GM18951 (cell line): Measurements from ENCODE around the gene ATP10B.
"Not testable (repeated sequence)": the region's sequence is repeated elsewhere in the genome, so short reads cannot be mapped to it uniquely, and the experiment has no call there.

Experiments
- POLR2A ChIP-seq: IDR thresholded peaks from 4 replicates; pipeline ENCODE4 v1.6.1; 2011; ENCODE audit warnings: mild to moderate bottlenecking; ENCODE audit not compliant: insufficient read length, insufficient read depth; ENCODE audit errors: extremely low read depth
- in situ Hi-C: fragments of 300-500 bp; cut with MboI; formaldehyde crosslinking; loops from one replicate; pipeline ENCODE4 v1.12.0; 2022; ENCODE audit warnings: low sequenced_read_pairs, mixed read lengths, inconsistent platforms; ENCODE audit not compliant: unreplicated experiment

ATP10B gene

DNA sequence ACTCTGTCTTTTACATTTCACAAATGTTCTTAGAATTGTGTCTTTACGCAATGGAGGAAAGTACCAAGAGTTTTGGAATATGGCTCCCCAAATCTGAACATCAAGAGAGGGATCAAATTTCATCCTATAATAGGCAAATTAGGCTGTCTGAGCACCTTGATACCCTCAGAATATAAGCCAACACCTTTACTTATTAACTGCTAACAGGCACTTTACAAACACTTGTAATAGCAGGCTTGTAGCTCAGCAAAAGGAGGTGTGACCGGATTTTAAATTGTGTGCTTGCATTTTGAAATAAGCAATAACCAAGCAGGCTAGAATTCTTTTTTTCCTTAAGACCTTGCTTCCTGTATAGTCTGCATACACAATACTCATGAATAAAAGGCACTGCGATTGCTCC, 92.0 kb downstream of the ATP10B start:
- no peak for TF ChIP-seq POLR2A
- in situ Hi-C loops, result no loop called here

DNA sequence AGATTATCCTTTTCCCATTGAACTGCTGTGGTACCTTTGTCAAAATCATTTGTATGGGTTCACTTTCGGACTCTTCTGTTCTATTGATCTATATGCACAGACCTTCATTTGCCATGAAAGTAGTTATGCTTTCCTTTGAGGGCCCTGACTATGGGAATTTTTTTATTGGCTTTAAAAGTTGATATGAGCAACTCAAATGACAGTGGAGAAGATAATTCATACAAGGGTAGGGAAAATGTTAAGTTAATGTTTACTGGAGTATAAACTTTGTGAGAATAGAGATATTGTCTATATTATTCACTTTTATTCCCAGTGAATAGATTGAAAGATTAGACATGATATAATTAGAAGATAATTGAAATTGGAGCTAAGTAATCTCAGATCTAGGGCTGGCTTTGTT, 94.8 kb downstream of the ATP10B start:
- no peak for TF ChIP-seq POLR2A
- in situ Hi-C loops, result no loop called here

DNA sequence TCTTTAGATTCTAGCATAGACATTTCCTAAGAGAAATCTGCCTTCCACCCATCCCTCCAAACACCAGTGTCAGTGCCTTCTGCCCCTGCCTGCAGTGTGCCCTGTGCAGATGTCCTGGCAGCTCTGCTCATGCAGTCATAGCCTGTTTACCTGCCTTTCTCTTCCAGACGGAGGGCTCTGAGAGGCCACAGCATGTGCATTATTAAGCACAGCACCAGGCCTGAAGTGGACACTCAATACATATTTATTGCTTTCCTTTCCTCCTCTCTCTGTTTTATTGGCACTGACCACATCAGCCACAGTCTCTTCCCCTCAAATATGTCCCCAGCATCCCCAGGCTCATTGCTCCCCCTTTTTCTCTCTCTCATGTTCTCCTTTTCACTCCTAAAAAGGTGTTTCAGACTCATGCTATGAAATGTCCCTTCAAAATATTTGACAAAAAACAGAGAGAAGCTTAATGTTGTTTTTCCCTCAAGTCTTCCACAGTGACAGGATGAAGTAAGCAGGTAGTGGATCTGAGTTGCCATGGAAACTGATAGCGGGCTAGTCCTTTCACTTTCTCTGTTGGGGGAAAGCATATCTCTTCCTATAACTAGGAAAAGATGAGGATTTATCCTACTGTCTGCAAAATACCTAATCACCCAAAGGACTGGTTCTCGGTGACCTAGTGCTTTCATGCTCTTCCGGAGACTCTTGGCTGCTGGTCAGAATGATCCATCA, 100.9 kb downstream of the ATP10B start:
- in situ Hi-C loops, result no loop called here
- TF ChIP-seq POLR2A, result no peak

DNA sequence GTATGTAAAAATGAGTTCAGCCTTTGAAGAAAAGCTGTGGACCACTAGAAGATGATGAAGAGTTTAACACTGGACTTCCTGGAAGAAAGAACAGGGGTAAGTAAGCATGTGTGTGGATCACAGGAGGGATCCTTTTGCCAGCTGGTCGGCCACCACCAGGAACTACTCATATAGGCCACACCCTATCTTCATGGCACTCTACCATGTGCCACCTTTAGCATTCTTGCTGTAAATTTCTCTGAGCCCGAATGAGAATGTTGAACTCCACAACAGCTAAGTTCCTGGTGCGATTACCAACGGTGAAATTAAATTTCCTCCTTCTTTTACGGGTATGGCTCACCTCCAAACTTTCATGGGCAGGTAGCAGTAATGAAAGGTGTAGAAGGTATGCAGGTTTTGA, 102.3 kb downstream of the ATP10B start:
- no peak for TF ChIP-seq POLR2A
- in situ Hi-C loops, result no loop called here

DNA sequence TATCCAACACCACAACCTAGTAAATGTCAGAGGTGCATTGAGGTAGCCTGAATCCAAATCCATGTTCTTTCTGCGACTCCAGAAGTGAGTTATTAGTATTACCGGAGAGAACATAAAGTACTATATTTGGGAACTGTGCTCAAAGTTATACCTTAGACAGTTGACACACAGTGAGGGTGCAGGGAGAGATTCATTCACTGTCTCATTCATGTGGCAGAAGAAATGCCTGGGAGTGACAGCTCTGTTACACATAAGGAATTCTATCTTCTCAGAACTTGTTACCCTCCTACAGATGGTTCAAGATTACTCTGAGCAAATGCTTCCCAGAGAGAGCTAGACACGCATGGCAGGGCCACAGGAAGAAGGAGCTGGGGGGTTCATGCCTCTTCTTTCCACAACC, 103.0 kb downstream of the ATP10B start:
- no peak for TF ChIP-seq POLR2A

DNA sequence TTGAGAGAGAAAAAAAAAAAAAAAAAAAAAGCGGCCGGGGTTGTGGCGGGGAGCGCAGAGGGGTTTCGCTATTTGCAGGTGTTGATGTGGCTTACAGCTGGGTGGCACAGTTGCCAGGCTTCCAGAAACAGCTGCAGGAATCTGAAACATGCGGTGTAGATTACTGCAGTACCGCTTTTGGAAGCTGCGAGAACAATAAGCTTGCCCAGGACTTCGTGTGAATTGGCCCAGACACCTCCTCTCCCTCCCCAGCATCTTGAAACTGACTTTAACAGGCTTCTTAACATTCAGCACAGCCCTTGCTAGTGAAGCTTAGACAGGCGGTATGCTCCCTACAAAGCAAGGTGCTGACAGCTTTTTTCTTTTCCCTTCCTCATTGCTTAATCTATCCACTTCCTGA, 104.0 kb downstream of the ATP10B start:
- TF ChIP-seq POLR2A, result no peak
- in situ Hi-C loops, result no loop called here

More for the DNA sequence above, 103.0 kb downstream of the ATP10B start:
- in situ Hi-C loops, result no loop called here

DNA sequence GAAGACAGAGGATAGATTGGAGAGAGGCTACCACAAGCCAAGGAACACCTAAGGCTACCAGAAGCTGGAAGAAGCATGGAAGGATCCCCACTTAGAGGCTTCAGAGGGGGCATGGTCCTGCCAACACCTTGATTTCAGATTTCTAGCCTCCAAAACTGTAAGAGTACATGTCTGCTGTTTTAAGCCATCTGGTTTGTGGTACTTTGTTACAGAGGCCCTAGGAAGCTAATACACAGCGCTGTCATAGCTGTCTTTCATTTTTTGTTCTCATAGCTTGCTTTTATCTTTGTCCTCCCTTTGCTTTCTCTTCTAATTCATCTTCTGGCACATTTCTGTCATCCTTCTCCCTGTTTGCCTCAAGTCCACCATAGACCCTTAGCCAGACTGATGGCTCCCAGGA, 104.5 kb downstream of the ATP10B start:
- TF ChIP-seq POLR2A, result no peak
- in situ Hi-C loops, result no loop called here

DNA sequence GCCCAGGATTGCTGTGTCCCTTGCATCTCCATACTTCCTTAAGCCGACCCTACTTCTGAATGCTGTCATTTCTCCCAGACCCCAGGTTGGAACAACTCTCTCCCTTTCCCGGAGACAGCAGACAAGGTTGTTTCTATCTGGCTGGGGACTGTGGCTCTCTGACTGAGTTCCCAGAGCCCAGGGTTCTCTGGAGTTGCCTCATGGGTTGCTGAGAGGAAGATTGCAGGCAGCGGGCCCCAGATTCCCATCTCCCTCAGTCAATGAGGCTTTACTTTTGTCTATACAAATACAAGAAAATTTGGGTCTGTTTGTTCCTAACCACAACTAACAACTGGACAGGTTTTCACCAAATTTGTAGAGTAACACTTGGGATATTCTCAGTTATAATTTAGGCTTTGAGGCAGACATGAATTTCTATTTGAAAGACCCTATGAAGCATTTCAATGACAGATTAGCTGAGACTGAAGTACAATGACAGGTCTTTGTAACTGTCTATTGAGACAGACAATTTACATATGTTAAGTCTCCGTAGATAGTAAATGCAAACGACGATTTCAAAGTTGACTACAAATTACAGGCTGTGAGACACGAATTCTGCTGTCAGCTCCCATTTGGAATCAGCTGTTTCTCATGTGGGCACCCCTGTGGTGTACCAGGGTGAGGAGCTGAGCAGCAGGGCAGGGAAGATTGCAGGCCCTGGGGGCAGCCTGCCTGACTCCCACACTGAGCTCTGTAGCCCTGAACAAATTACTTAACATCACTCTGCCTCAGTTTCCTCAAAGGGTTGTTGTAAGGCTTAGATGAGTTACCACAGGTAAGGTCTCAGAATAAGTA, 107.5 kb downstream of the ATP10B start:
- in situ Hi-C loops, result no loop called here
- no peak for TF ChIP-seq POLR2A

DNA sequence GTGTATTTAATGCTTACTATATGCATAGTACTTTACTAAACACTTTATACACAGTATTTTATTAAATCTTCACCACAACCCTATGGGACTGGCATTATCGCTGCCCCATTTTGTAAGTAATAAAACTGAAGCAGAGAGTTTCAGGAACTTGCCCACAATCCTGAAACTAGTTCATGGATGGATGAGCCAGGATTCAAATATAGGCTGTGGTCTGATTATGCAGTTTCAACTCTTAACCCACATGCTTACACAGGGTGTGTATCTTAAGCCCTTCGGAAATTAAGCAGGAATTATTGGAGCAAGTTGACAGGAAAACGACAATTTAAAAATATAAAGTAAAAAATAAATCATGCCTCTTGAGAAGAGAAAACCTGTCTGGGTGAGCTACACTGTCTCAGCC, 109.0 kb downstream of the ATP10B start:
- in situ Hi-C loops, result no loop called here
- TF ChIP-seq POLR2A, result no peak

DNA sequence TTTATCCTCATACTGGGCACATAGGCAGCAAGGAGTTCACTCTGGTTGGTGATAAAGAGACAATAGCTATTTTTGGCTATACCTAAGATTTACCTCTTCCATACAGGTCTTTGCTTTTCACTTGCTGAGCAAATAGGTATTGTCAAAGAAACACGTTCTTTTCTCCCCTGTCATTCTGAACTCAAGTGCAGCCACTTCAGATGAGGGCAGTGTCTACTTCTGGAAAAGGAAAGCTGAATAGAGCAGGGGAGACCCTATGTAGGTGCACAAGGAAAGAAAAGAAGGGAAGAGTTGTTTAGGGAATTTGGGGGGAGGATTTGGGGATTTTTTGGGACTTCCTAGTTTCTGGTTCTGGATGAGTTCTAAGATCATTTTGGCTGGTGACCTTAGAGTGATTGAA, 109.6 kb downstream of the ATP10B start:
- no peak for TF ChIP-seq POLR2A
- in situ Hi-C loops, result no loop called here

DNA sequence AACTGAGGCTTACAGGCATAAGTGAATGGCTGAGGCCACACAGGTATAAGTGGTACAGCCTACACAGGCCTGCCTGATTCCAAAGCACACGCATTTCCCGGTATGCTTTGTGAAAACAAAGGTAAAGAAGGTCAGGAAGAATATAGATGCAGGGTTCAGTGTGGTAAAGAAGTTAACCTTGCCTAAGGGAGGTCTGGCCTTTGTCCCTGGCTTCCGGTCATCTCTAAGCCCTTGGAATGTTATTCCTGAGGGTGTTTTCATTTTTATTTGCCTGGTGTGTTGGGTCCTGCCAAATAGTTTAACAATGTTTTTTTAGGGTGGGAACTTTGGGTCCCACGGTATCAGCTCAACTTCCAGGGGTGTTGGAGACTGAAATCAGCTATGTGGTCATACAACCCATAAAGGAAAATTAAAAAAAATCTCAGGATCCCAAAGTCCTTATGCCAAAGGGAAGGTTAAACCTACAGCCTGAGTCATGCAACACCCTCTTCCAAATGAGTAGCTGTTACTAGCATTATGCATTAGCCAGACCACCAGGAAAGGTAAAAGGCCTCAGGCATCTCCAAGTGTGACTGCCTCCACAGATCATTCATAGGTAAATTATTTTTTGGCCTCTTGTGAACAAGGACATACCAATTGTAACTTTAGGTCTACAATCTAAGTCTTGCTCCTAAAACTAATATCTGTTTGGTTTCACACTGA, 124.6 kb downstream of the ATP10B start:
- TF ChIP-seq POLR2A, result no peak
- in situ Hi-C loops, result no loop called here

DNA sequence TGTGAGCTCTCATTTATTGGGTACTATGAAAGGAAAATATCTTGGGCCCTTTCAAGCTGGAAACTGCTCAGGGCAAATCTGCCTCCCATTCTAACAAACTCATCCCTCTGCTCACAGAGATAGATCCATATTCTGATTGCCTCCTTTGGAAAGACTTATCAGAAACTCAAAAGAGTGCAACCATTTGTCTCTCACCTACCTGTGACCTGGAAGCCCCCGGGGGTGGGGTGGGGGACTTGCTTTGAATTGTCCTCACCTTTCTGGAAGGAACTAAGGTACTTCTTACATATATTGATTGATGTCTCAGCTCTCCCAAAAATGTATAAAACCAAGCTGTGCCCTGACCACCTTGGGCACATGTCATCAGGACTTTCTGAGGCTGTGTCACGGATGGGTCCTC, 125.3 kb downstream of the ATP10B start:
- in situ Hi-C loops, result no loop called here
- no peak for TF ChIP-seq POLR2A

DNA sequence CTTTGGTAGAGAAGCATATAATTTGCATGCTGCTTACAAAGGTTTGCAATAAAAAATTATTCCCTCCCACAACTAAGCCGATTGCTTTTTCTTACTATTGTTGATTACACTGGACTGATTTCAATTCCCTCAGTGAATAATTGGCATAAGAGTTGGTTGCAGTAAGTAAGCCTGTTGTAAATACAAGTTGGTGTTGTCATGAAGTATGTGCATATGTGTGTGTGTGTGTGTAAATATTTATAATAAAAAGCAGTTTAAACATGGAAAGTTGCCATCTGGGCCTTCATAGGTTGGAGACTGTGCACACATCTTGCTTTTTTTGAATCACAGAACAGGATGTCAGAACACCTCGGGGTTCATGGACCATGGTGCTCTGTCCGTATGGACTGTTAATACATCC, 131.2 kb downstream of the ATP10B start:
- in situ Hi-C loops, result no loop called here
- no peak for TF ChIP-seq POLR2A

DNA sequence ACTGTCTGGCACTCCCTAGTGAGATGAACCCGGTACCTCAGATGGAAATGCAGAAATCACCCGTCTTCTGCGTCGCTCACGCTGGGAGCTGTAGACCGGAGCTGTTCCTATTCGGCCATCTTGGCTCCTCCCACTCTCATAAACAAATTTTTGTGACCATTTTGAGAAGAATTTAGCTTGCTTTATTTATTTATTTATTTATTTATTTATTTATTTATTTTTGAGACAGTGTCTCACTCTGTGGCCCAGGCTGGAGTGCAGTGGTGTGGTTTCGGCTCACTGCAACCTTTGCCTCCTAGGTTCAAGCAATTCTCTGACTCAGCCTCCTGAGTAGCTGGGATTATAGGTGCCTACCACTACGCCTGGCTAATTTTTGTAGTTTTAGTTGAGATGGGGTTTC, 136.5 kb downstream of the ATP10B start:
- in situ Hi-C loops, result not testable (repeated sequence)
